ENCODE data around the gene NADSYN1.

GRCh38 chr11:71490731-71491390 lies 37.9 kb downstream of the NADSYN1 start:
- TF ChIP-seq, protein P1, sequence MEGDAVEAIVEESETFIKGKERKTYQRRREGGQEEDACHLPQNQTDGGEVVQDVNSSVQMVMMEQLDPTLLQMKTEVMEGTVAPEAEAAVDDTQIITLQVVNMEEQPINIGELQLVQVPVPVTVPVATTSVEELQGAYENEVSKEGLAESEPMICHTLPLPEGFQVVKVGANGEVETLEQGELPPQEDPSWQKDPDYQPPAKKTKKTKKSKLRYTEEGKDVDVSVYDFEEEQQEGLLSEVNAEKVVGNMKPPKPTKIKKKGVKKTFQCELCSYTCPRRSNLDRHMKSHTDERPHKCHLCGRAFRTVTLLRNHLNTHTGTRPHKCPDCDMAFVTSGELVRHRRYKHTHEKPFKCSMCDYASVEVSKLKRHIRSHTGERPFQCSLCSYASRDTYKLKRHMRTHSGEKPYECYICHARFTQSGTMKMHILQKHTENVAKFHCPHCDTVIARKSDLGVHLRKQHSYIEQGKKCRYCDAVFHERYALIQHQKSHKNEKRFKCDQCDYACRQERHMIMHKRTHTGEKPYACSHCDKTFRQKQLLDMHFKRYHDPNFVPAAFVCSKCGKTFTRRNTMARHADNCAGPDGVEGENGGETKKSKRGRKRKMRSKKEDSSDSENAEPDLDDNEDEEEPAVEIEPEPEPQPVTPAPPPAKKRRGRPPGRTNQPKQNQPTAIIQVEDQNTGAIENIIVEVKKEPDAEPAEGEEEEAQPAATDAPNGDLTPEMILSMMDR (IDR thresholded peaks at IDR 0.05): no peak
- no peak for TF ChIP-seq POLR2A (IDR thresholded peaks at IDR 0.05)
